OCI-LY3 (cell line): ENCODE results near the gene PDCL3.

Experiments
- H2AFZ ChIP-seq: fragments of 200-600, 300-600 bp; shearing (Covaris generic); 2 replicates; pipeline ENCODE4 v1.6.0; 2014; ENCODE audit warnings: antibody characterized with exemption, low read depth, low read length
- H3K27ac ChIP-seq: fragments of 200-600, 300-600 bp; sonication (generic); 2 replicates; pipeline ENCODE4 v1.5.1; 2014; ENCODE audit warnings: mild to moderate bottlenecking, low read length, moderate library complexity, mixed read lengths
- H3K27me3 ChIP-seq: fragments of 200-600, 300-600 bp; sonication (generic); 2 replicates; pipeline ENCODE4 v1.6.1; 2014; ENCODE audit warnings: low read depth, low read length, mixed read lengths
- H3K36me3 ChIP-seq: fragments of 200-600, 300-600 bp; sonication (generic); replicated peaks from 2 replicates; pipeline ENCODE3; 2014; ENCODE audit warnings: low read depth, low read length, mixed read lengths
- H3K4me1 ChIP-seq: fragments of 300-600, 200-600 bp; sonication (generic); 2 replicates; pipeline ENCODE4 v1.6.1; 2014; ENCODE audit warnings: low read length, mixed read lengths
- H3K4me2 ChIP-seq: fragments of 200-600, 300-600 bp; sonication (generic); 2 replicates; pipeline ENCODE4 v1.6.1; 2014; ENCODE audit warnings: low read length, mixed read lengths
- H3K4me3 ChIP-seq: fragments of 300-600, 200-600 bp; sonication (generic); 2 replicates; pipeline ENCODE4 v1.5.1; 2014; ENCODE audit warnings: antibody characterized with exemption, mild to moderate bottlenecking, low read length, moderate library complexity
- H3K79me2 ChIP-seq: fragments of 300-600, 200-600 bp; shearing (Covaris generic); 2 replicates; pipeline ENCODE4 v1.6.1; 2014; ENCODE audit warnings: mild to moderate bottlenecking, low read length, mixed read lengths
- H3K9ac ChIP-seq: fragments of 300-600, 200-600 bp; shearing (Covaris generic); 2 replicates; pipeline ENCODE4 v1.6.0; 2014; ENCODE audit warnings: mild to moderate bottlenecking, low read length, moderate library complexity
- H3K9me3 ChIP-seq: fragments of 200-600, 300-600 bp; shearing (Covaris generic); 2 replicates; pipeline ENCODE4 v1.6.1; 2014; ENCODE audit warnings: low read length, mixed read lengths; ENCODE audit not compliant: insufficient read depth
- H4K20me1 ChIP-seq: fragments of 200-600, 300-600 bp; sonication (generic); 2 replicates; pipeline ENCODE4 v1.6.1; 2016; ENCODE audit warnings: low read length, mixed read lengths; ENCODE audit not compliant: insufficient read depth
- CTCF ChIP-seq: fragments of 200-600, 300-600 bp; sonication (generic); IDR thresholded peaks from 2 replicates; pipeline ENCODE4 v1.5.1; 2014; ENCODE audit warnings: antibody characterized with exemption, low read length, low read depth
- EZH2phosphoT487 ChIP-seq: fragments of 200-600 bp; shearing (Covaris generic); IDR thresholded peaks from 2 replicates; pipeline ENCODE4 v1.6.1; 2018; ENCODE audit warnings: antibody characterized with exemption, mixed run types, low read depth

PDCL3 gene

GRCh38 chr2:100613719-100614118, 50.9 kb downstream of the PDCL3 start:
- 0 out of 2 replicates have a peak, but pooled peaks cover 3% of the 10 kb centered on the region for H3K27me3 ChIP-seq
- H3K79me2 ChIP-seq, result no peaks in the 10 kb centered on the region
- no peaks in the 10 kb centered on the region for H3K9me3 ChIP-seq
- TF ChIP-seq EZH2phosphoT487, result no peak
- H3K36me3 ChIP-seq, result no peaks in the 10 kb centered on the region
- no peak overlapping the region for H3K9ac ChIP-seq
- H2AFZ ChIP-seq, result no peak overlapping the region
- H3K27ac ChIP-seq, result no peak overlapping the region
- no peaks in the 10 kb centered on the region for H4K20me1 ChIP-seq
- no peak overlapping the region for H3K4me2 ChIP-seq
- no peaks in the 10 kb centered on the region for H3K4me1 ChIP-seq
- H3K4me3 ChIP-seq, result no peak overlapping the region

- no peaks in the 10 kb centered on the region for H3K79me2 ChIP-seq
- 0 out of 2 replicates have a peak, but pooled peaks cover 3% of the 10 kb centered on the region for H3K27me3 ChIP-seq
- H3K36me3 ChIP-seq, result no peaks in the 10 kb centered on the region
- H3K4me1 ChIP-seq, result no peaks in the 10 kb centered on the region
- TF ChIP-seq CTCF (no peak), EZH2phosphoT487 (no peak)
- no peak overlapping the region for H3K27ac ChIP-seq
- H4K20me1 ChIP-seq, result no peaks in the 10 kb centered on the region
- H2AFZ ChIP-seq, result no peak overlapping the region
- no peaks in the 10 kb centered on the region for H3K9me3 ChIP-seq
- no peak overlapping the region for H3K9ac ChIP-seq
- H3K4me3 ChIP-seq, result no peak overlapping the region
- H3K4me2 ChIP-seq, result no peak overlapping the region
Measured at GRCh38 chr2:100614455-100615000, 51.7 kb downstream of the PDCL3 start.

DNA sequence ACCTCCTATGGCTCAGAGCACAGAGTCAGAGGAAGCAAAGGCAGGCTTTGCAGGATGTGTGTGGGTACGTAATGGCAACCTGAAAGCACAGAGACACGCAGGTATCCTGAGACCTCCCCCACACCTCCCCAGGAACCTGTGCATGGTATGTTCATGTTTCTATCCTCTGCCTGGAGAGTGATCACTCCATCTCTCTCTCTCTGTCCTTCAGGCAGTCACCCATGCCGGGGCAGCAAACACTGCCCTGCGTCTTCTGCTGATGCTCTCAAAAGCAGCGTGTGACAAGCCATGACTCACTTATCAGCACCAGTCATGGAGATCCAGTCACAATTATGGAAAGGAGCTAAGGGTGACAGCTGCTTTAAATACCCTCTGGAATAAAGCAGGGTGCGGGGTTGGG, 52.7 kb downstream of the PDCL3 start:
- Histone ChIP-seq H3K36me3 (no peaks in the 10 kb centered on the region), H3K27me3 (0 out of 2 replicates have a peak, but pooled peaks cover 2% of the 10 kb centered on the region)

DNA sequence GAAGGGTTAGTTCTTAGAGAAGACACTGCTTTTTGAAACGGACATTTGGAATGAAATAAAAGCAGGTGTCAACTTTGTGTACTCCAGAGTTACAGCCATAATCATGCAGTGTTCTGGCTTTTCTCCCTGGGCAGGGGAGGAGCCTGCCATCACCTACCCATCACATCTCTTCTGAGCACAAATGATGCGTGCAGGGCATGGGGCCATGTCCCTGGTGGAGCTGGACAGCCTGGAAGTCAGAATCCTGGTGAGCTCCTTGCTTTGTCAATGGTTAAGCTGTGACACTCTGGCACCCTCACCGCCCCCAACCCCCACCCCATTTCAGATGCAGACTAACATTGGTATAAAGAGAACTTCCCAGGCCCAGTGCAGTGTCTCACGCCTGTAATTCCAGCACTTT, 53.1 kb downstream of the PDCL3 start:
- Histone ChIP-seq H3K27me3 (no peaks in the 10 kb centered on the region), H3K4me2 (no peak overlapping the region), H3K4me1 (no peaks in the 10 kb centered on the region), H4K20me1 (no peaks in the 10 kb centered on the region), H2AFZ (no peak overlapping the region), H3K4me3 (no peak overlapping the region), H3K36me3 (no peaks in the 10 kb centered on the region), H3K9me3 (no peaks in the 10 kb centered on the region), H3K79me2 (no peaks in the 10 kb centered on the region), H3K9ac (no peak overlapping the region), H3K27ac (no peak overlapping the region)
- TF ChIP-seq CTCF (no peak), EZH2phosphoT487 (no peak)

More for the DNA sequence above, 52.7 kb downstream of the PDCL3 start:
- Histone ChIP-seq H3K9me3 (no peaks in the 10 kb centered on the region), H3K79me2 (no peaks in the 10 kb centered on the region), H2AFZ (no peak overlapping the region), H4K20me1 (no peaks in the 10 kb centered on the region), H3K4me1 (no peaks in the 10 kb centered on the region), H3K4me2 (no peak overlapping the region), H3K4me3 (no peak overlapping the region), H3K27ac (no peak overlapping the region), H3K9ac (no peak overlapping the region)
- TF ChIP-seq EZH2phosphoT487, result no peak
- TF ChIP-seq CTCF, result no peak
